H1 (cell line): Measurements from ENCODE around the gene CITED4. TPM values are rescaled to one million over a fixed set of nuclear protein-coding genes. Genes with fewer than 3 reads are reported as not detected.

ENCODE experiments used
- CTCF ChIA-PET: fragments of 300-600 bp; sonication (Branson Sonifier 250); formaldehyde crosslinking; loops from one replicate; lab custom pipeline; 2021; ENCODE audit not compliant: partially characterized antibody; lab: Charles Lee
- POLR2A ChIA-PET: fragments of 300-600 bp; sonication (Branson Sonifier 250); formaldehyde crosslinking; loops from one replicate; lab custom pipeline; 2021; ENCODE audit warnings: inconsistent platforms; ENCODE audit not compliant: partially characterized antibody; lab: Charles Lee
- DNase-seq, 2 experiments: peaks; one replicate each; pipeline versions ENCODE4 v3.0.0 to v3.0.0-alpha.2; 2010 to 2022; ENCODE audit warnings: low spot score in 2 of 2, low read depth in 1 of 2, mixed read lengths in 1 of 2
- FAIRE-seq: peaks from 2 replicates; lab custom pipeline; 2011; peaks lifted over from hg19 to GRCh38; lab: Jason Lieb, UNC
- H2AFZ ChIP-seq: 2 replicates; pipeline ENCODE4 v1.8.1; 2012; ENCODE audit warnings: low read length, inconsistent platforms
- H2AK5ac ChIP-seq: 2 replicates; pipeline ENCODE4 v1.6.1; 2013; ENCODE audit warnings: low read depth, low read length
- H2BK120ac ChIP-seq: replicated peaks from 2 replicates; pipeline ENCODE3; 2013; ENCODE audit warnings: low read depth, low read length, inconsistent platforms
- H2BK12ac ChIP-seq: 2 replicates; pipeline ENCODE4 v1.6.1; 2013; ENCODE audit warnings: low read depth, low read length
- H2BK15ac ChIP-seq: 2 replicates; pipeline ENCODE4 v1.6.1; 2013; ENCODE audit warnings: low read length
- H2BK20ac ChIP-seq: 2 replicates; pipeline ENCODE4 v1.6.1; 2013; ENCODE audit warnings: low read length
- H2BK5ac ChIP-seq: 2 replicates; pipeline ENCODE4 v1.6.1; 2013; ENCODE audit warnings: low read depth, low read length
- H3K14ac ChIP-seq: 2 replicates; pipeline ENCODE4 v1.6.1; 2013; ENCODE audit warnings: inconsistent platforms; ENCODE audit not compliant: insufficient read length
- H3K18ac ChIP-seq: 2 replicates; pipeline ENCODE4 v1.6.1; 2013; ENCODE audit warnings: low read length; ENCODE audit errors: extremely low read depth
- H3K23ac ChIP-seq: 2 replicates; pipeline ENCODE4 v1.6.1; 2013; ENCODE audit warnings: inconsistent platforms; ENCODE audit not compliant: insufficient read length
- H3K23me2 ChIP-seq: 2 replicates; pipeline ENCODE4 v1.6.1; 2013; ENCODE audit warnings: low read depth, low read length
- H3K27ac ChIP-seq: 2 replicates; pipeline ENCODE4 v1.6.1; 2011; ENCODE audit warnings: low read depth, low read length, inconsistent platforms
- H3K27me3 ChIP-seq, 4 experiments: replicated peaks in 1 of 4; 1 replicate in 1 of 4; 2 replicates in 3 of 4; pipeline versions ENCODE4 v1.6.1 to v1.8.1; 2011 to 2013; ENCODE audit warnings: low read length in 3 of 4, mild to moderate bottlenecking in 3 of 4, inconsistent platforms in 2 of 4, mixed read lengths in 2 of 4, moderate library complexity in 1 of 4; ENCODE audit not compliant: control insufficient read depth in 3 of 4, insufficient read depth in 3 of 4; ENCODE audit errors: extremely low read depth in 1 of 4
- H3K36me3 ChIP-seq, 4 experiments: 2 replicates each; pipeline versions ENCODE4 v1.6.1 to v1.8.1; 2011 to 2013; ENCODE audit warnings: mild to moderate bottlenecking in 4 of 4, low read length in 3 of 4, moderate library complexity in 2 of 4, control low read depth in 1 of 4, inconsistent platforms in 1 of 4; ENCODE audit not compliant: insufficient read depth in 4 of 4, control insufficient read depth in 2 of 4
- H3K4ac ChIP-seq: replicated peaks from 2 replicates; pipeline ENCODE3; 2013; ENCODE audit warnings: low read length, low read depth, mixed read lengths, inconsistent platforms; ENCODE audit not compliant: insufficient read length
- H3K4me1 ChIP-seq, 4 experiments: replicated peaks in 1 of 4; 1 replicate in 1 of 4; 2 replicates in 3 of 4; pipeline versions ENCODE4 v1.6.1 to v1.8.1; 2011 to 2013; ENCODE audit warnings: low read length in 3 of 4, inconsistent platforms in 2 of 4, mixed read lengths in 1 of 4; ENCODE audit not compliant: insufficient read depth in 4 of 4, control insufficient read depth in 3 of 4
- H3K4me2 ChIP-seq, 2 experiments: 2 replicates each; pipeline versions ENCODE4 v1.6.1 to v1.8.1; 2011 to 2013; ENCODE audit warnings: low read depth in 2 of 2, low read length in 2 of 2, control low read depth in 1 of 2, inconsistent platforms in 1 of 2, mild to moderate bottlenecking in 1 of 2; ENCODE audit not compliant: insufficient read depth in 1 of 2
- H3K4me3 ChIP-seq, 4 experiments: fragments of 200-600, 300-600 bp in 1 of 4; sonication (generic), shearing (Covaris generic), sonication (Bioruptor Twin) in 1 of 4; 2 replicates each; pipeline versions ENCODE4 v1.5.1 to v1.8.1; 2011 to 2016; ENCODE audit warnings: low read length in 4 of 4, low read depth in 3 of 4, control low read depth in 2 of 4, inconsistent platforms in 2 of 4, mild to moderate bottlenecking in 2 of 4, mixed read lengths in 1 of 4, moderate library complexity in 1 of 4; ENCODE audit not compliant: insufficient read depth in 2 of 4; ENCODE audit errors: extremely low read depth in 1 of 4
- H3K56ac ChIP-seq: replicated peaks from 2 replicates; pipeline ENCODE3; 2013; ENCODE audit warnings: low read depth, mild to moderate bottlenecking, mixed read lengths, low read length, inconsistent platforms; ENCODE audit not compliant: insufficient read length
- H3K79me1 ChIP-seq: 2 replicates; pipeline ENCODE4 v1.6.1; 2013; ENCODE audit warnings: low read depth, low read length, control low read depth
- H3K79me2 ChIP-seq, 2 experiments: 2 replicates each; pipeline versions ENCODE4 v1.6.1 to v1.8.1; 2012 to 2013; ENCODE audit warnings: low read length in 2 of 2, mild to moderate bottlenecking in 2 of 2, inconsistent platforms in 1 of 2; ENCODE audit not compliant: insufficient read depth in 2 of 2, control insufficient read depth in 1 of 2
- H3K9ac ChIP-seq, 4 experiments: replicated peaks in 1 of 4; 1 replicate in 1 of 4; 2 replicates in 3 of 4; pipeline versions ENCODE4 v1.6.1 to v1.8.1; 2011 to 2013; ENCODE audit warnings: low read depth in 3 of 4, low read length in 3 of 4, control low read depth in 2 of 4, mild to moderate bottlenecking in 2 of 4, moderate library complexity in 2 of 4, inconsistent platforms in 1 of 4; ENCODE audit errors: extremely low read depth in 1 of 4
- H3K9me3 ChIP-seq, 2 experiments: 2 replicates each; pipeline versions ENCODE4 v1.6.1 to v1.8.1; 2012 to 2013; ENCODE audit warnings: mild to moderate bottlenecking in 2 of 2, moderate library complexity in 2 of 2, control low read depth in 1 of 2, inconsistent platforms in 1 of 2, low read depth in 1 of 2, low read length in 1 of 2, mixed read lengths in 1 of 2; ENCODE audit not compliant: insufficient read depth in 2 of 2
- H4K20me1 ChIP-seq, 2 experiments: replicated peaks in 1 of 2; 2 replicates each; pipeline versions ENCODE3 to v1.8.1; 2011 to 2013; ENCODE audit warnings: inconsistent platforms in 2 of 2, low read length in 2 of 2, mild to moderate bottlenecking in 1 of 2; ENCODE audit not compliant: insufficient read depth in 2 of 2, control insufficient read depth in 1 of 2
- H4K5ac ChIP-seq: 2 replicates; pipeline ENCODE4 v1.6.1; 2013; ENCODE audit warnings: low read length, low read depth, mixed read lengths, inconsistent platforms; ENCODE audit not compliant: insufficient read length
- H4K8ac ChIP-seq: 2 replicates; pipeline ENCODE4 v1.8.0; 2013; ENCODE audit warnings: mild to moderate bottlenecking, moderate library complexity, low read length, inconsistent platforms; ENCODE audit not compliant: insufficient read depth; ENCODE audit errors: extremely low read depth
- H4K91ac ChIP-seq: replicated peaks from 2 replicates; pipeline ENCODE3; 2013; ENCODE audit warnings: low read length, mixed read lengths, inconsistent platforms; ENCODE audit not compliant: insufficient read length
- CREB1 ChIP-seq: IDR thresholded peaks from 2 replicates; pipeline ENCODE4 v1.6.1; 2012; ENCODE audit warnings: inconsistent platforms
- EGR1 ChIP-seq: IDR thresholded peaks from 2 replicates; pipeline ENCODE4 v1.6.1; 2011; ENCODE audit warnings: low read depth, low read length, borderline replicate concordance
- WGBS, 2 experiments: shearing (Covaris generic) in 1 of 2; methylation state at CpG; one replicate each; pipeline versions ENCODE4 v1.1.6 to v1.1.7; 2013 to 2015; ENCODE audit warnings: low lambda C conversion rate in 2 of 2, mixed read lengths in 2 of 2, inconsistent platforms in 1 of 2, low coverage in 1 of 2, missing lambda C conversion rate in 1 of 2; ENCODE audit not compliant: insufficient replicate concordance in 2 of 2, insufficient coverage in 1 of 2, insufficient read length in 1 of 2; ENCODE audit errors: extremely low coverage in 1 of 2, missing lambda C conversion rate in 1 of 2; 5-methylcytosine and 5-hydroxymethylcytosine counted together
- polyA plus RNA-seq, 7 experiments: library from polyadenylated mRNA; depleted of rRNA in 3 of 7; stranded (reverse) in 5 of 7; unstranded in 2 of 7; fragments of >200 nt in 5 of 7; fragments of 200-250 nt in 2 of 7; gene quantifications; 1 replicate in 5 of 7; 2 replicates in 1 of 7; 4 replicates in 1 of 7; pipeline versions ENCODE4 v1.2.1 to v1.2.3, GENCODE V29; 2011 to 2013; ENCODE audit warnings: missing spikeins in 2 of 7, mixed read lengths in 2 of 7
- total RNA-seq: library from RNA; stranded (reverse); fragmentation: NEBNext Ultra II Directional; extraction: Animal tissue kit (Norgen Biotek cat#: 25700); gene quantifications from 2 replicates; pipeline ENCODE4 v1.2.1, GENCODE V29; 2021

The CITED4 gene
- total and polyA plus RNA-seq, 2 of the 8 experiments (the other 6 are each of a cell fraction or from before 2014, with no cell fraction given) = 5.4 to 16.3 TPM

DNA sequence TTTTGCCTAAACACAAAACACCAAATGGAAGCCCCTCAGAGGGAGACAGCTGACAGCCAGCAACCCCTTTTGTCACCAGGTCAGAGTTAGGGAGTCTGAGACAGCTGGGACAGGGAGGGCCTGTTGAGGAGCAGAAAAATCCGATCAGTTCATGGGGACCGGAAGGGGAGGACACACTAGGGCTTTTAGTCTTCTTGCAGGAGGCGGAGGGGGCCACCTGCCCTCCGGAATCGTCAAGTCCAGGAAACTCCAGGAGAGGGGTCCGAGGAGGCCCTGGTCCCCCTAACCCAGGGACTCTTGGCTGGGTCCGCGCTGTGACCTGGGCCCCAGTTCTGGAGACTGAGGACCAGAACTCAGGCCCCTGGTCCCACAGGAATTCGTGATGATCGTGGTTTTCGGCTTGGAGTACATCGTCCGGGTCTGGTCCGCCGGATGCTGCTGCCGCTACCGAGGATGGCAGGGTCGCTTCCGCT is 44.3 kb downstream of the CITED4 start:
- no peak overlapping the region for H2AK5ac ChIP-seq
- no peak overlapping the region for H2AFZ ChIP-seq
- H3K23ac ChIP-seq = no peak overlapping the region
- peak overlapping the region; percentile 53 for H4K8ac ChIP-seq
- no peak overlapping the region for H3K27ac ChIP-seq
- H4K20me1 ChIP-seq = no peaks in the 10 kb centered on the region
- peak overlapping the region; percentile 22 for H3K4ac ChIP-seq
- H2BK20ac ChIP-seq = 0 out of 2 replicates have a peak overlapping the region, but pooled peaks have one; percentile 48
- no peak overlapping the region for H2BK12ac ChIP-seq
- no peak overlapping the region for H3K56ac ChIP-seq
- no peak overlapping the region for H3K14ac ChIP-seq
- H4K91ac ChIP-seq = no peak overlapping the region
- ChIA-PET CTCF (interaction anchor here (1.2 kb wide), 1 partner anchor 44 kb away, joined by 6 read pairs; no protein-coding TSS in a partner anchor), POLR2A (no interaction called here)
- H3K23me2 ChIP-seq = peaks cover 7% of the 10 kb centered on the region; the same call in 1 of the 2 replicates
- H3K79me1 ChIP-seq = no peaks in the 10 kb centered on the region
- peak overlapping the region; percentile 83 for H3K18ac ChIP-seq
- no peaks in the 10 kb centered on the region for H3K79me2 ChIP-seq
- H3K9ac ChIP-seq = no peak overlapping the region; a peak in 1 of 7 replicates
- WGBS, 2 experiments = 40% methylated on average over 12 of the region's 19 CpGs; no CpG with 5 or more reads in 1 of the 2 experiments
- H2BK5ac ChIP-seq = no peak overlapping the region; the same call in 1 of the 2 replicates
- H3K27me3 ChIP-seq = peaks cover 0 to 5% (median 2%) of the 10 kb centered on the region in 4 experiments; a peak in 4 of 7 replicates
- peak overlapping the region; percentile 58 to 76 (median 64) for H3K4me3 ChIP-seq
- DNase-seq (peak in 1 of 2 experiments; percentile 60), FAIRE-seq (no peak)
- H3K4me2 ChIP-seq = peak overlapping the region; percentile 80 to 92
- no peaks in the 10 kb centered on the region for H3K36me3 ChIP-seq
- no peak overlapping the region for H2BK120ac ChIP-seq
- TF ChIP-seq CREB1 (peak; percentile 21; the same call in 1 of the 2 replicates), EGR1 (no peak)
- no peaks in the 10 kb centered on the region for H3K9me3 ChIP-seq
- H3K4me1 ChIP-seq = peaks cover 0 to 6% (median 4%) of the 10 kb centered on the region in 4 experiments; a peak in 4 of 7 replicates
- no peak overlapping the region for H2BK15ac ChIP-seq
- H4K5ac ChIP-seq = no peak overlapping the region
